Effector CD8-positive, alpha-beta T cell (primary cell): ENCODE measurements around the gene CSNK2A1.

Source experiments
- DNase-seq: peaks from one replicate; lab custom pipeline; 2025; lab: John Stamatoyannopoulos, UW

Gene CSNK2A1

GRCh38 chr20:564192-564591, 20.6 kb upstream of the CSNK2A1 start:
- DNase-seq, result no peak

DNA sequence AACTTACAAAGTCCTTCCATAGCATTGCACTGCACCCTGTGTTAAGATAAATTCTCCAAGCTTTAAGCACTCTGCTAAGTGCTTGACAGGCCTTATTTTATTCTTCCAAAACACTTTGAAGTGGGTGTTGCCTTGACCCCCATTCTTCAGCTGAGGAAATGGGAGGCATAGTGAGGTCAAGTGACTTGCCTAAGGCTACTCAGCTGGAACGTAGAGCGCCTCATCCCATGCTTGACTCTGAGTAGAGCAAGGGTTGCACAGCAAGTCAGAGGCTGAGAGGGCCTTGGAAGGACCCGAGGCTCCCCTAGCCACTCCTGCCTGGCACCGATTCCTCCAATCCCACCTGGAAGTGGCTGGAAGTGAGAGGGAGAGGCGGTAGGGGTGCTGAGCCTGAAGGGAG, 19.6 kb upstream of the CSNK2A1 start:
- DNase-seq, result no peak

GRCh38 chr20:562232-562897, 18.8 kb upstream of the CSNK2A1 start:
- no peak for DNase-seq

DNA sequence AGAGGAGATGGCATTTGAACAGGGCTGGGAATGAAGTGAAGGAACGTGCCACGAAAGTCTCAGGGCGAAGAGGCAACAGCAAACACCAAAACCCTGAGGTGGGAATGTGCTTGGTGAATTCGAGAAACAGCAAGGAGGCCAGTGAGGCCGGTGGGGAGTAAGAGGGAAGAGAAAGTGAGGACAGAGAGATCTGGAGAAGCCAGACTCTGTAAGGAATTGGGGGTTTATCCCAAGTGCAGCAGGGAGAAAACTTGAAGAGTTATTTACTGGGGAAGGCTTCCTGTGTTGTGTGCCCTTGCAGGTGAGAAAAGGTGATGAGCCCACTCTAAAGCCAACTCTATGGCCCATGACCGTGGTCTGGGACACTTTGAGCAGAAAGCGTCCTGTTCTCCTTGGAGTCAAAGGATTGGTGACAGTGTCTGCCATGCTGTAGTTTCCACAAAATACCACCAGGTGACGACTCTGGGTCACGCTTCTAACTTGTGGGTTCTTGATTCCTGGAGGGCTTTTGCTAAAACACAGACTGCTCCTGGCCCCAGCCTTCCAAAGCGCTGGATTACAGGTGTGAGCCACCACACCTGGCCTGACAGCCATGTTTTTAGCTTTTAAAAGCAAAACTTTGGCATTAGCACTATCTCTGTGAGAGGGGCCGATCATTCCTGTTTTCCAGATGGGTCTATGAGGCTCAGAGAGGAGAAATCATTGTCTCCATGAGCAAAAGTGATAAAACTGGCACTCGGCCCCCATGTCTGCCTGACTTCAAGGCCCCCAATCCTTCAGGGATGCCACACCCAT, 18.0 kb upstream of the CSNK2A1 start:
- no peak for DNase-seq

DNA sequence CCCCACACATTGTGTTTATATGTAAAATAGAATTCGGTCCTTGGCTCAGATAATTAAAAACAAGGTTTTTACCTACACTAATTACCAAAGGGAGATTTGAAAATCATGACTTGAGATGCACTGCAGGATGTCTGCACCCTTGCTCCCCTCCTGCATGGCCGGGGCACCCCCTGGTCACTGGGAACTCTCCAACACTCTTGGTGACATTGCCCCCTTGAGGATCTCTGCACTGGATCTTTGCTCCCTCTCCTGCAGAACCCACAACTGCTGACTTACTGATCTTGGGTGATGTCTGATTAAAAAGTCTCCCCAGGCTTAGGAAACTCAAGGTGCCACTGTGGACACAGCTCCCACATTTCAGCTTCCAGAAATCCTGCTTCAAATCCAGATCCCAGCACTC, 17.1 kb upstream of the CSNK2A1 start:
- no peak for DNase-seq

DNA sequence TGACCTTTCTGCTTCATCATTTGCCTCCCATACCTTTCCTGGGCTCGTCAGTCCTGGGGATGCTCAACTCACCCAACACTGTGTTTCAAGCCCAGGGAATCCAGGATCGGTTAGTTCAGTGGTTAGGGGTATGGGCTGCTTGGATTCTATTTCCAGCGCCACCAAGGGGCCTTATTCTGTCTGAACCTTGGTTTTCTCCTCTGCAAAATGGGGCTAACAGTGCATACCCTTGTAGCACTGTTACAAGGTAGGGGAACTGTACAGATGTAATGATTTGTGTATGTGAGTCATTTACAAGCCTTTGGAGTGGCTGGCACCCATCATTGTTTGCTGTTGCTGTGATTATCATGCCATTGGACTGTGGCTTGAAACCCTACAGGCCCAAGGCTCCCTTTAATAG, 14.5 kb upstream of the CSNK2A1 start:
- no peak for DNase-seq

- DNase-seq, result no peak
These were observed 13.4 kb upstream of the CSNK2A1 start for GRCh38 chr20:556984-557383.

DNA sequence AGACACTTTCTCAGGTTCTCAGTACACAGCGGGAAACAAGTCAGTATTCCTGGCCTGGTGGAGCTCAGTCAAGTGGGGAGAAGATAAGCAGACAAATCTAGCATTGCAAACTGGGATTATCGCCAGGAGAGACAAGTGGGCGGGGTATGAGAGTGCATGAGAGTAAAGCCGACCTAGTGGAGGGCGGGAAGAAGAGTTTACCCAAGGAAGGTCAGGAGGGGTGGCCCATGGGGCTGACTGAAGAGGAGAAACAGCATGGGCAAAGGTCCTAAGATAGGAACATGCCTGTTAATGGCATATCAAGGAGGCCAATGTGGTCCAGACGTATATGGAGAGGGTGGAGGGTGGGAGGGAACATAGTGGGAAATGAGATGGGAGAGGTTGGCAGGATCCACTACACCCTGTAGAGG, 12.4 kb upstream of the CSNK2A1 start:
- DNase-seq, result no peak

DNA sequence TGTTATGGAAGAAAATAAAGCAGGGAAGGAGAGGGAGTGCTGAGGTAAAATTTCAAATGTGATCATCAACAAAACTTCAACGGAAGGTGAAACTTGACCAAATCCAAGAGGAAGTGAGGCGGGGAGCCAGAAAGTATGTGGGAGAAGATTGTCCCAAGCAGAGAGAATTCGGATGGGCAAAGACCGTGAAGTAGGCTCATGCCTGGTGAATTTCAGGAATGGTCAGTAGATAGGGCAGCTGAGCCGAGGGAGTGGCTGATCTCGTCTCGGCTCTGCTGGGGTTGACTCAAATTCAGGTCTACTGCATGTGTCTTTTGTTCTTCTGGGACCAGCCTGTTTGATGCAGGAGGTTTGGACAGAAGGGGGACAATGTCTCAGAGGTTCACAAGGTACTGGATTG, 7.0 kb upstream of the CSNK2A1 start:
- no peak for DNase-seq

GRCh38 chr20:549722-550496, 6.3 kb upstream of the CSNK2A1 start:
- DNase-seq, result no peak

DNA sequence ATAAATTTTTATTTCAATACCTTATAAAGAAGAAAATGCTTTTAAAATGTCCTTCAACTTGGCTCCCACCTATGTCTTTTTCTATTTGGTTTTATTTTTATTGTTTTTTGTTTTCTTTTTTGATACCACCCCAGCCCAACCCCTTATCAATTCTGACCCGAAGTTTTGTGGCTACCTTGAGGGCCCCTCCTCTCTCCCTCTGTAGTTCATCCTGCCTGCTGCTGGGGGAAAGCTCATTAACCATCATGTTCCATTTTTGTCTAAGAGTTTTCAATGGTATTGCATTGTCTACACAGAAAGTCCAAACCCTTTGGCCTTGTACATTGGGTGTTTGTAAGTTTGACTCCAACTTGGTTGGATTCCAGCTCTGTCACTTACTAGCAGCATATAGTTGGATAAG, 5.3 kb upstream of the CSNK2A1 start:
- no peak for DNase-seq

DNA sequence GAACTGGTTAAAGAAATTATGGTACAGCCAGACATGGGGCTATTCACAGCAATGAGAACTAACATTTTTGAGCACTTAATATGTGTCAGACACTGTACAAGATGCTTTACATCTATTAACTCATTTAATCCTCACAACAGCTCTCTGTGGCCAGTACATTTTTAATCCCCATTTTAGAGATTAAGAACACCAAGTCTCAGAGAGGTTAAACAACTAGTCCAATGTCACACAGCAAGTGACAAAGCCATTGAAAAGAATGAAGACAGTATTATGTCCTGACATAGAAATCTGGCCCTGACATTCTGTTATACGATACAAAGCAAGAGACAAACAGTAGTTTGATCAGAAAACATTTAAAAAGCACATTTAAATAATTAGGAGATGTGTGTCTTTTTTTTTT, 3.8 kb upstream of the CSNK2A1 start:
- no peak for DNase-seq

DNA sequence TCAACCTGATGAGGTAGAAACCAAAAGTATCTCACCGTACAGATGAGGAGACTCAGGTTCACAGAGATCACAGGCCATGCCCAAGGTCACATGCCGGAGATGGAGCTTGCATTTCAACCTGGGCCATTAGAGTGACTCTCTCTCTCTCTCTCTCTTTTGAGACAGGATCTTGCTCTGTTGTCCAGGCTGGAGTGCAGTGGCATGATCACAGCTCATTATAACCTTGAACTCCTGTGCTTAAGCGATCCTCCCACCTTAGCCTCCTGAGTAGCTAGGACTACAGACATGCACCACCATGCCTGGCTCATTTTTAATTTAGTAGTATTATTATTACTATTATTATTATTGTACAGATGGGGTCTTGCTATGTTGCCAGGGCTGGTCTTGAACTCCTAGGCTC, 2.8 kb upstream of the CSNK2A1 start:
- no peak for DNase-seq

DNA sequence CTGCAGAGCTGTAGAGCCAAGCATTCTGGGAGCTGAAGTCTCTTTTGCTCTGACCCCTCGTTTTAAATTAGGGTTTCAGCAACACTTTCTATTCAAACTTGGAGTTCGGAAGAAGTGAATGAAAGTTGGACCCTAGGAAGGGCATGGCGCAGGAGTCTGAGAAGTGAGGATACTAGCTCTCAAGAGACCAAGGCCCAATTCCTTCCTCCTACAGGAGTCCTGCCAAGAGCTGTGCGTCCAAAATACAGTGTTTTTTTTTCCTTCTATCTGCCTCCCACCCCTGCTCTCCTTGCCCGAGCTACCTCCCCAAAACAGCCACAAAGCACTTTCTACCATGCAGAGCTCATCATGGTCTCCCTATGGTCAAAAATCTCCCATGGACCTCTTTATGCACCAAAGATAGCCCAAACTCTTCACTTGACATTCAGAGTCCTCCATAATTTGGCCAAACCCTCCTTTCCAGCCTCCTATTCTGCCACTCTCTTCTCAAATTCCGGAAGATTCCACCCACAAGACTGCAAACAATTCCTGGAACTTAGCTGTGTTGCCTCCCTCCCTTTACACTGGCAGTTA, 649 bp upstream of the CSNK2A1 start:
- no peak for DNase-seq

- DNase-seq, result peak; percentile 5
These were observed 717 bp downstream of the CSNK2A1 start for GRCh38 chr20:542777-543368.

DNA sequence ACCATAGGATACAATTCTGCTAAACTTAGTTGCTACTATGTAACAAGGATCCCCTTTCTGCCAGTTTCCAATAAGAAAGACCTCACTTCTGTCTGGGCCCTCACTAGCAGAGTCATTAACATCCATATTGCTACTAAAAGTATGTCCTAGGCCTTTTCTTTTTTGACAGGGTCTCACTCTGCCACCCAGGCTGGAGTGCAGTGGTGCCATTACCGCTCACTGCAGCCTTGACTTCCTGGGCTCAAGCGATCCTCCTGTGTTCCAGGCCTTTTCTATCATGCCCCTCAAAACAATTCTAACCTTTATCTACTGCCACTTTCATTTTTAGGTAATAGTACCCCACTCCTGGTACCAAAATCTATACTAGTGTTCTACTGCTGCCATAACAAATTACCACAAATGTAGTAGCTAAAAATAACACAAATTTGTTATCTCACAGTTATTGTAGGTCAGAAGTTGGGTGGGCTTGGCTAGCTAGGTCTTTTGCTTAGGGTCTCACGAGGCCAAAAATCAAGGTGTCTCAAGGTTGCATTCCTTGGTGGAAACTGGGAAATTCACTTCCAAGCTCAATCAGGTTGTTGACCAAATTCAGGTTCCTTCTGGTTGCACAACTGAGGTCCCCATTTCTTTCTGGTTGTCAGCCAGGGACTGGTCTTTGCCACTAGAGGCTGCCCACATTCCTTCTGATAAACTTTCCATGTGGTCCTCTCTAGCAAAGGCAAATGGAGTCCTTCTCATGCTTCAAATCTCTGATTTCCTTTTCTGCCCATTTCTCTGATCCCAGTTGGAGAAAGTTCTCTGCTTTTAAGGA, 3.0 kb downstream of the CSNK2A1 start:
- no peak for DNase-seq

- no peak for DNase-seq
These were observed 3.7 kb downstream of the CSNK2A1 start for GRCh38 chr20:539848-540247.

DNA sequence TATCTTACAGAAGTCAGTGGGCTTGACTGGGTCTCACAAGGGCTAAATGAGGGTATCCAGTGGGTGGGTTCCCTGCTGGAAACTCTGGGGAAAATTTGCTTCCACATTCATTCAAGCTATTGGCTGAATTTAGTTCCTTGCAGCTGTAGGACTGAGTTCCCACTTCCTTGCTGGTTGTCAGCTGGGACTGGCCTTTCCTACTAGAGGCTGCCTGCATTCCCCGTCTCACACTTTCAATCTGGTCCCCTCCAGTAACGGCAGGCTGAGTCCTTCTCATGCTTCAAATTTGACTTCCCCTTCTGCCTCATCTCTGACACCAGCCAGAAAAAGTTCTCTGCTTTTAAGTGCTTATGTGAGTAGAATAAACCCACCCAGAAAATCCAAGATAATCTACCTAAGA, 4.4 kb downstream of the CSNK2A1 start:
- no peak for DNase-seq

DNA sequence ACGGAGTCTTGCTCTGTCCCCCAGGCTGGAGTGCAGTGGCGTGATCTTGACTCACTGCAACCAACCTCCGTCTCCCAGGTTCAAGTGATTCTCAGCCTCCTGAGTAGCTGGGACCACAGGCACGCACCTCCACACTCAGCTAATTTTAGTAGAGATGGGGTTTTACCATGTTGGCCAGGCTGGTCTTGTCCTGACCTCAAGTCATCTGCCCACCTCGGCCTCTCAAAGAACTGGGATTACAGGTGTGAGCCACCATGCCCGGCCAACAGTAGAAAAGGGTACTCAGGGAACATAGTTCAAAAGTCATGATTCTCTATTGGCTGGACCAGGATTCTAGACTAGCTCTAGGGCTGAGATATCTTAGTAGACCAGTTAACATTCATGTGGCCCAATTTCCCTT, 5.6 kb downstream of the CSNK2A1 start:
- DNase-seq, result no peak

GRCh38 chr20:536426-537010, 7.1 kb downstream of the CSNK2A1 start:
- DNase-seq, result no peak

DNA sequence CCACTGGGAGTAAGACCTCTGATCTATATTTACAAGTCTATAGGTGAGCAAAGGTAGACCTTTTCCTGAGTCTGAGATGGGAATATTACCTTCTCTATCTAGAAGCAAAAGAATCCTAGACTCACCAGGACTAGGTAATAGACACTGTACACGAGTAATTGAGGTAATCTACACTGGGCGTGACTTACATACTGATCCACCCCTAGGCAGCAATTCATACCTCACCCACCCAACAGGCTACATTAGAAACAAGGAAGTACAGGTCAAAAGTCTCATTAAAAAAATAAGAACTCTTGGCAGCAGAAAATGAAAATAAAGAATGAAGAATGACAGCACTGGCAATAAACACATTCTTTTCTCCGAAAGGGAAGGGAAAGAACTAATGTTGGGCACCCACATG, 7.6 kb downstream of the CSNK2A1 start:
- DNase-seq, result no peak
